Kidney epithelial cell (primary cell): ENCODE measurements around the gene ALG5. TPM values are rescaled to one million over a fixed set of nuclear protein-coding genes. Genes with fewer than 3 reads are reported as not detected.

ENCODE experiments used
- DNase-seq: peaks from one replicate; pipeline ENCODE4 v3.0.0-alpha.2; 2010; ENCODE audit warnings: low read depth
- H3K27me3 ChIP-seq: 2 replicates; pipeline ENCODE4 v1.6.0; 2011; ENCODE audit warnings: low read length; ENCODE audit not compliant: control insufficient read depth, insufficient read depth
- H3K36me3 ChIP-seq: 2 replicates; pipeline ENCODE4 v1.5.1; 2011; ENCODE audit warnings: low read length; ENCODE audit not compliant: control insufficient read depth, insufficient read depth
- H3K4me3 ChIP-seq: 2 replicates; pipeline ENCODE4 v1.5.1; 2011; ENCODE audit warnings: low read depth, mild to moderate bottlenecking, control low read depth, low read length
- total RNA-seq: library from RNA; depleted of rRNA; stranded (reverse); fragments of >200 nt; gene quantifications from 2 replicates; pipeline ENCODE4 v1.2.3, GENCODE V29; 2015
- TF ChIP-seq, protein P1 (sequence below): IDR thresholded peaks from 2 replicates; pipeline ENCODE4 v1.5.1; 2011; ENCODE audit warnings: mild to moderate bottlenecking, moderate library complexity, low read length, control low read depth, inconsistent platforms; ENCODE audit not compliant: insufficient read depth, poor library complexity, severe bottlenecking

ALG5 gene
- total RNA-seq, 1 donor from 2014 or later = 32.0 TPM

DNA sequence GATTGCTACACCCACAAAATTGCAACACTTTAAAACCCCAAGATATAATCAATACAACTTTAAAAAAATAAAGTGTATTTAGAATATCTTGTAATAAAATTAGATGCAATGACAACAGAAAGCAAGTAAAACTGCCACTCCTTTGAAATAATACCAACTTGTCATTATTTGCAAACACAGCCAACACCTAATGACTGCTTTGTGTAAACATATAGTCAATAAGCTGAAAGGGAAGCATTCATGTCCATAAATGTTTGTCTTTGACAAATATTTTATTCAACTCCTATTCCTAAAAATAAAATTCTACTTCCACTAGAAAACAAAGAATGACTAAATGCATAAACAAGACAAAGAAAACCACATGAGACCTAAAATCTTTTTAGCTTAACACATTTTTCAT lies 85.7 kb downstream of the ALG5 start:
- H3K4me3 ChIP-seq = no peak overlapping the region
- TF ChIP-seq, protein P1, sequence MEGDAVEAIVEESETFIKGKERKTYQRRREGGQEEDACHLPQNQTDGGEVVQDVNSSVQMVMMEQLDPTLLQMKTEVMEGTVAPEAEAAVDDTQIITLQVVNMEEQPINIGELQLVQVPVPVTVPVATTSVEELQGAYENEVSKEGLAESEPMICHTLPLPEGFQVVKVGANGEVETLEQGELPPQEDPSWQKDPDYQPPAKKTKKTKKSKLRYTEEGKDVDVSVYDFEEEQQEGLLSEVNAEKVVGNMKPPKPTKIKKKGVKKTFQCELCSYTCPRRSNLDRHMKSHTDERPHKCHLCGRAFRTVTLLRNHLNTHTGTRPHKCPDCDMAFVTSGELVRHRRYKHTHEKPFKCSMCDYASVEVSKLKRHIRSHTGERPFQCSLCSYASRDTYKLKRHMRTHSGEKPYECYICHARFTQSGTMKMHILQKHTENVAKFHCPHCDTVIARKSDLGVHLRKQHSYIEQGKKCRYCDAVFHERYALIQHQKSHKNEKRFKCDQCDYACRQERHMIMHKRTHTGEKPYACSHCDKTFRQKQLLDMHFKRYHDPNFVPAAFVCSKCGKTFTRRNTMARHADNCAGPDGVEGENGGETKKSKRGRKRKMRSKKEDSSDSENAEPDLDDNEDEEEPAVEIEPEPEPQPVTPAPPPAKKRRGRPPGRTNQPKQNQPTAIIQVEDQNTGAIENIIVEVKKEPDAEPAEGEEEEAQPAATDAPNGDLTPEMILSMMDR = no peak

DNA sequence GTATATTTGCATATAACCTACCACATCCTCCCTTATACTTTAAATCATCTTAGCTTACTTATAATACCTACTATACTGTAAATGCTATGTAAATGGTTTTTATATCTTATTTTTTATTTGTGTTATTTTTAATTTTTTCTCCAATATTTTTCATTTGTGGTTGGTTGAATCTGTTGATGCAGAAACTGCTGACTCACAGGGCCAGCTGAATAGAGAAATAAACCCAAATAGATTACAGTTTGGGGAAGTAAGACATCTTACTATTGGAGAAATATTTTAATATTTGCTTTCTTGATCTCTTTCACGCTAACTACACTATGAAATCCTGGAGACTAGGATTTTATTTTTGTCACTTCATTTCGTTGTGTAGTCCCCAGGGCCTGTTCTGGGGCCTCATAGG lies 86.2 kb downstream of the ALG5 start:
- H3K4me3 ChIP-seq = no peak overlapping the region
- TF ChIP-seq, protein P1 = no peak
- H3K27me3 ChIP-seq = no peaks in the 10 kb centered on the region
- no peak for DNase-seq
- H3K36me3 ChIP-seq = no peaks in the 10 kb centered on the region

More for the DNA sequence above, 85.7 kb downstream of the ALG5 start:
- no peak for DNase-seq
- no peaks in the 10 kb centered on the region for H3K27me3 ChIP-seq
- H3K36me3 ChIP-seq = no peaks in the 10 kb centered on the region

DNA sequence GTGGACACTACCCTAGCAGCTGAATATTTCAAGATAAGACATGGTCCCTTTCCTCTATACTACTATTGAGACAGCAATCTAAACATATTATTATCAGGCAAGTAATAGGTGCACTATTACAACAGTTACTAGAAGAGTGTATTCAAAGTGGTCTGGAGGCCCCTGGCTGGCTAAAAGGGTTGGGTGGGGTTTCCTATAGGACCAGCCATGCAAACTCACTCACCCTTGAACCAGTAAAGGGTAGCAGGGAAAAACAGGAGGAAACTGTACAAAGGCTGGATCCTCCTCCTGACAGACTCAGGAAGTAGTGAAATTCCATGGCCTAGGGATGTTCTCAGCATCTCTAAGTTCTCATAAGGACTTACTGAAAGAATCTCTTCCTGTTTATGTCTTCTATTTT lies 86.8 kb downstream of the ALG5 start:
- H3K36me3 ChIP-seq = no peaks in the 10 kb centered on the region
- H3K27me3 ChIP-seq = no peaks in the 10 kb centered on the region
- TF ChIP-seq, protein P1 = no peak
- DNase-seq = no peak
- H3K4me3 ChIP-seq = no peak overlapping the region

DNA sequence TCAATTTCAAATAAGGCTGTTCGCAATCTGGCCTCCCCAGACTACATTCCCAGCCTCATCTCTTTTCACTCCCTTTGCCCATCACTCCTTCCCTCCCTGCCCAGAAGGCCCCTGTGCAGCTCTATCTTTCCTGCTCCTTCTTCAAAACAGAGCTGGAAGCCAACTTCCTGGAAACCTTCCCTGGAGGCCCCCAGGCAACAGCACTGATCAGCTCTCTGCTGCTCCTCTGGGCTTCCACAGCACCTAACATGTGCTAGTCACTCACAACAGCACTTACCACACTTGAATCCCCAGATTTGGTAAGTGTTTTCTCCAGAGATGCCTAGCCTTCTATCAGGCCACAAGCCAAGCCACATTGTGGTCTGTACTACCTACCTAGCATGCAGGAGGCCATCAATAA lies 88.6 kb downstream of the ALG5 start:
- Histone ChIP-seq H3K27me3 (no peaks in the 10 kb centered on the region), H3K36me3 (no peaks in the 10 kb centered on the region), H3K4me3 (no peak overlapping the region)
- no peak for DNase-seq
- TF ChIP-seq, protein P1 = no peak

DNA sequence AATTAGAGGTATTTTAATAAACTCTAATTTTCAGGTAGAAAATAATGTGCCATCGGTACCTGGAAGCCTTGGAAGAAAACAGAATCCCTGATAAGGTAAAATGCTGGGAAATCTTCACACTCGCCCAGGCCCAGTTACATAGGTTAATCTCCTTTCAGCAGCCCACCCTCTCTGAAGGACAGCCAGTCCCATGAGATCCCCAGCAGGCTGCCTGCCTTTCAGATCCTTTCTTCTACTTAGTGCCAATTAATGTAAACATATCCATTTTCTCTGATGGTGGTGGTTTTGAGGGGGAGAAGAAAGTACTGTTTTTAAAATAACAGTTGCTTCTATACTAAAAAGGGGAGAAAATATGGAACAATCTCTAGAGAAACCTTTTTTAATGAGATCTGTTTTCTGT lies 91.3 kb downstream of the ALG5 start:
- no peak for DNase-seq
- Histone ChIP-seq H3K27me3 (no peaks in the 10 kb centered on the region), H3K4me3 (no peak overlapping the region), H3K36me3 (no peaks in the 10 kb centered on the region)
- TF ChIP-seq, protein P1 = no peak

DNA sequence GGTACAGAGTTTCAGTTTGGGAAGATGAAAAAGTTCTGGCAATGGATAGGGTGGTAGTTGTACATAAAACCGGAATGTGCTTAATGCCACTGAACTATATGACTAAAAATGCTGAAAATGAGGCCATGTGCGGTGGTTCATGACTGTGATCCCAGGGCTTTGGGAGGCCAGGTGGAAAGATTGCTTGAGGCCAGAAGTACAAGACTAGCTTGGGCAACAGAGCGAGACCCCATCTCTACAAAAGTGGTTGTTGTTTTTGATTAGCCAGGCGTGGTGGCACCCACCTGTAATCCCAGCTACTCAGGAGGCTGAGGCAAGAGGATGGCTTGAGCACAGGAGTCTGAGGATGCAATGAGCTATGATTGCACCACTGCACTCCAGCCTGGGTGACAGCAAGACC lies 91.9 kb downstream of the ALG5 start:
- DNase-seq = no peak
- TF ChIP-seq, protein P1 = no peak
- Histone ChIP-seq H3K4me3 (no peak overlapping the region), H3K27me3 (no peaks in the 10 kb centered on the region), H3K36me3 (no peaks in the 10 kb centered on the region)
